Body of pancreas (tissue), 4 donors: Measurements from ENCODE around the gene CCN6. TPM values are rescaled to one million over a fixed set of nuclear protein-coding genes. Genes with fewer than 3 reads are reported as not detected.

ENCODE experiments used
- ATAC-seq: fragments of 150-250 bp; one replicate; pipeline ENCODE4 v1.9.1; 2016
- DNase-seq, 4 donors: peaks; one replicate each; pipeline ENCODE4 v3.0.0-alpha.2; 2019
- H3K27ac ChIP-seq, 4 donors: fragments of 200-600 bp; sonication (generic); 1 replicate in 3 of 4; 2 replicates in 1 of 4; pipeline versions ENCODE4 v1.5.1 to v1.6.1; 2016 to 2019; ENCODE audit warnings: mild to moderate bottlenecking in 1 of 4, mixed read lengths in 1 of 4, moderate library complexity in 1 of 4
- H3K27me3 ChIP-seq, 2 donors: fragments of 200-600 bp; sonication (generic); one replicate each; pipeline ENCODE4 v1.6.0; 2016; ENCODE audit warnings: mild to moderate bottlenecking in 1 of 2
- H3K36me3 ChIP-seq, 2 donors: fragments of 200-600 bp; sonication (generic); replicated peaks in 1 of 2; 2 replicates each; pipeline ENCODE4 v1.5.1; 2016; ENCODE audit warnings: low read depth in 2 of 2; ENCODE audit not compliant: insufficient read depth in 1 of 2
- H3K4me1 ChIP-seq: fragments of 200-600 bp; sonication (generic); one replicate; pipeline ENCODE4 v1.6.0; 2016
- H3K4me3 ChIP-seq, 2 donors: fragments of 200-600 bp; sonication (generic); 1 replicate in 1 of 2; 2 replicates in 1 of 2; pipeline ENCODE4 v1.5.1; 2016 to 2019
- H3K9me3 ChIP-seq, 3 donors: fragments of 200-600 bp; sonication (generic); 1 replicate in 2 of 3; 2 replicates in 1 of 3; pipeline ENCODE4 v1.5.1; 2016
- POLR2A ChIP-seq, 3 donors: fragments of 450-650 bp; IDR thresholded peaks; one replicate each; pipeline ENCODE4 v1.6.1; 2016; ENCODE audit warnings: antibody characterized with exemption in 3 of 3, mild to moderate bottlenecking in 2 of 3
- WGBS, 2 donors: methylation state at CpG; one replicate each; pipeline ENCODE4 v1.1.5; 2017; 5-methylcytosine and 5-hydroxymethylcytosine counted together
- intact Hi-C: fragments of 100-400 bp; cut with DNase I; formaldehyde crosslinking; loops from one replicate; pipeline ENCODE4 v1.15.1; 2023
- total RNA-seq, 2 donors: library from RNA; depleted of rRNA; stranded (reverse); fragments of >200 nt; gene quantifications; one replicate each; pipeline ENCODE4 v1.1.0, GENCODE V29; 2016
- TF ChIP-seq, protein P1 (sequence below), 7 experiments: fragments of 450-650 bp in 4 of 7; fragments of 200-600 bp in 3 of 7; sonication (generic) in 3 of 7; IDR thresholded peaks; one replicate each; pipeline ENCODE4 v1.5.1; 2016 to 2019; ENCODE audit warnings: antibody characterized with exemption in 7 of 7

CCN6 gene
- total RNA-seq, 2 donors from 2014 or later, result not detected

- no peaks in the 10 kb centered on the region for H3K9me3 ChIP-seq
- no peak overlapping the region for H3K27ac ChIP-seq
- H3K27me3 ChIP-seq, result no peaks in the 10 kb centered on the region
- no peak overlapping the region for H3K4me3 ChIP-seq
- intact Hi-C loops, result no loop called here
- ATAC-seq, result no peak
- TF ChIP-seq POLR2A (IDR thresholded peaks at IDR 0.05), result no peak
- TF ChIP-seq, protein P1, sequence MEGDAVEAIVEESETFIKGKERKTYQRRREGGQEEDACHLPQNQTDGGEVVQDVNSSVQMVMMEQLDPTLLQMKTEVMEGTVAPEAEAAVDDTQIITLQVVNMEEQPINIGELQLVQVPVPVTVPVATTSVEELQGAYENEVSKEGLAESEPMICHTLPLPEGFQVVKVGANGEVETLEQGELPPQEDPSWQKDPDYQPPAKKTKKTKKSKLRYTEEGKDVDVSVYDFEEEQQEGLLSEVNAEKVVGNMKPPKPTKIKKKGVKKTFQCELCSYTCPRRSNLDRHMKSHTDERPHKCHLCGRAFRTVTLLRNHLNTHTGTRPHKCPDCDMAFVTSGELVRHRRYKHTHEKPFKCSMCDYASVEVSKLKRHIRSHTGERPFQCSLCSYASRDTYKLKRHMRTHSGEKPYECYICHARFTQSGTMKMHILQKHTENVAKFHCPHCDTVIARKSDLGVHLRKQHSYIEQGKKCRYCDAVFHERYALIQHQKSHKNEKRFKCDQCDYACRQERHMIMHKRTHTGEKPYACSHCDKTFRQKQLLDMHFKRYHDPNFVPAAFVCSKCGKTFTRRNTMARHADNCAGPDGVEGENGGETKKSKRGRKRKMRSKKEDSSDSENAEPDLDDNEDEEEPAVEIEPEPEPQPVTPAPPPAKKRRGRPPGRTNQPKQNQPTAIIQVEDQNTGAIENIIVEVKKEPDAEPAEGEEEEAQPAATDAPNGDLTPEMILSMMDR (IDR thresholded peaks at IDR 0.05), result no peak
- no peaks in the 10 kb centered on the region for H3K36me3 ChIP-seq
- no peaks in the 10 kb centered on the region for H3K4me1 ChIP-seq
- WGBS, 2 donors, result 71 to 83% methylated on average over 4 of the region's 4 CpGs
- no peak for DNase-seq
Measured at GRCh38 chr6:112008482-112008881, 45.4 kb upstream of the CCN6 start.

GRCh38 chr6:112010328-112010727 lies 43.6 kb upstream of the CCN6 start:
- no peaks in the 10 kb centered on the region for H3K36me3 ChIP-seq

GRCh38 chr6:112013051-112013450 lies 40.9 kb upstream of the CCN6 start:
- ATAC-seq (no peak), DNase-seq (no peak)
- Histone ChIP-seq H3K27ac (no peak overlapping the region), H3K27me3 (no peaks in the 10 kb centered on the region), H3K4me1 (peaks cover 3% of the 10 kb centered on the region), H3K9me3 (no peaks in the 10 kb centered on the region), H3K36me3 (no peaks in the 10 kb centered on the region), H3K4me3 (no peak overlapping the region)
- intact Hi-C loops, result no loop called here
- TF ChIP-seq, protein P1 (IDR thresholded peaks at IDR 0.05), result no peak
- no peak for TF ChIP-seq POLR2A (IDR thresholded peaks at IDR 0.05)
- WGBS, 2 donors, result 77 to 79% methylated on average over 3 of the region's 3 CpGs

More at GRCh38 chr6:112010328-112010727, 43.6 kb upstream of the CCN6 start:
- 73 to 78% methylated on average over 4 to 5 of the region's 5 CpGs for WGBS, 2 donors
- DNase-seq, result no peak
- ATAC-seq, result no peak
- H3K9me3 ChIP-seq, result no peaks in the 10 kb centered on the region
- intact Hi-C loops, result no loop called here
- TF ChIP-seq, protein P1 (IDR thresholded peaks at IDR 0.05), result peak in 1 of 7 experiments; percentile 14
- TF ChIP-seq POLR2A (IDR thresholded peaks at IDR 0.05), result no peak
- no peak overlapping the region for H3K4me3 ChIP-seq
- H3K27ac ChIP-seq, result no peak overlapping the region
- no peaks in the 10 kb centered on the region for H3K4me1 ChIP-seq
- no peaks in the 10 kb centered on the region for H3K27me3 ChIP-seq

DNA sequence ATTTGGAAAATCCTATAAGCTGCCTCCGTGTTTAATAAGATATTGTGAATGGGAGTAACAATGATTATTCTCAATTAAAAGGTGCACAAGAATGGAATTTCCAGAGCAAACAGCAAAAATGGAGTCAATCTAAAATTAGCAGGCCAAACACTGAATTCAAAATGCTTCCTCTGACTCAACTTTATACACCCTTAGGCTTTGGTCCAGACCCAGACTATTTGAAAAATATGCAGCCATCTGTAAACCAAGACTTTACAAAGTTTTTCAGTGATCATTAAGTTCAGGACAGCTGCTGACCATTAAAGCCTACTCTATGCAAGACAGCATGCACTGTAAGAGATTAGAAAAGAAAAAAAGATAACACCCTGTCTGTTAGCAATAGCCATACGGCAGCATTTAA lies 39.4 kb upstream of the CCN6 start:
- intact Hi-C loops, result no loop called here
- no peaks in the 10 kb centered on the region for H3K36me3 ChIP-seq
- no peaks in the 10 kb centered on the region for H3K9me3 ChIP-seq
- peaks cover 18% of the 10 kb centered on the region for H3K4me1 ChIP-seq
- H3K27me3 ChIP-seq, result no peaks in the 10 kb centered on the region
- TF ChIP-seq, protein P1 (IDR thresholded peaks at IDR 0.05), result no peak
- no peak for TF ChIP-seq POLR2A (IDR thresholded peaks at IDR 0.05)
- WGBS, 2 donors, result 57 to 61% methylated on average over 2 of the region's 2 CpGs
- no peak for DNase-seq
- no peak overlapping the region for H3K4me3 ChIP-seq
- H3K27ac ChIP-seq, result no peak overlapping the region
- ATAC-seq, result no peak

DNA sequence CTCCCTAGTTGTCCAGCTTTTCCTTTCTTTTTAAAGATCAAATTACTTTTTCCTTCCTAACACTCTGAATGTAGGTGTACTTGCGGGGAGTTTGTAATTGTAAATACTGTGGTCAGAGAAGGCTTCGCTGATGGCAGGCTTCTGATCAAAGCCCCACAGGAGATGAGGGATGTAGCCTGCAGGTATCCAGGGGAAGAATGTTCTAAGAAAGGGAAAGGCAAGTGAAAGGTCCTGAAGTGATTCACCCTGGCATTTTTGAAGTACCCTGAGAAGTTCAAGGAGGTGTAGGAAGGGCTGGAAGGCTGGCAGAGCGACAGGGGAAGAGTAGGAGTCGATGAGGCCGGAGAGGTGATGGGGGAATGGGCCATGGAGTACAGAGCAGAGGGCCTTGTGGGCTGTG lies 38.2 kb upstream of the CCN6 start:
- DNase-seq, result no peak
- TF ChIP-seq, protein P1 (IDR thresholded peaks at IDR 0.05), result no peak
- TF ChIP-seq POLR2A (IDR thresholded peaks at IDR 0.05), result no peak
- peaks cover 18% of the 10 kb centered on the region for H3K4me1 ChIP-seq
- no peaks in the 10 kb centered on the region for H3K27me3 ChIP-seq
- no peaks in the 10 kb centered on the region for H3K36me3 ChIP-seq
- 88 to 91% methylated on average over 5 of the region's 5 CpGs for WGBS, 2 donors
- H3K9me3 ChIP-seq, result no peaks in the 10 kb centered on the region
- no peak for ATAC-seq
- intact Hi-C loops, result no loop called here
- no peak overlapping the region for H3K4me3 ChIP-seq
- no peak overlapping the region for H3K27ac ChIP-seq
